Smooth muscle cell (in vitro differentiated cells): ENCODE results near the gene MGA. TPM values are rescaled to one million over a fixed set of nuclear protein-coding genes. Genes with fewer than 3 reads are reported as not detected.
A peak's percentile ranks its signal among the peaks of the same experiment; 100 is the strongest.

Source experiments
- DNase-seq: peaks from one replicate; lab custom pipeline; 2025; ENCODE audit not compliant: unreplicated experiment; lab: John Stamatoyannopoulos, UW
- H2AFZ ChIP-seq: fragments of 200-600 bp; sonication (generic); 2 replicates; pipeline ENCODE4 v1.6.0; 2016; ENCODE audit warnings: antibody characterized with exemption, low read depth, mild to moderate bottlenecking
- H3F3A ChIP-seq: fragments of 200-600 bp; sonication (generic); 2 replicates; pipeline ENCODE4 v1.6.0; 2017; ENCODE audit warnings: antibody characterized with exemption, low read depth
- H3K27ac ChIP-seq: fragments of 200-600 bp; sonication (generic); 2 replicates; pipeline ENCODE4 v1.5.1; 2016; ENCODE audit warnings: low read depth, mild to moderate bottlenecking
- H3K27me3 ChIP-seq: fragments of 200-600 bp; sonication (generic); 2 replicates; pipeline ENCODE4 v1.6.1; 2016; ENCODE audit warnings: low read depth, mild to moderate bottlenecking
- H3K36me3 ChIP-seq: fragments of 200-600 bp; sonication (generic); 2 replicates; pipeline ENCODE4 v1.5.1; 2016; ENCODE audit warnings: low read depth
- H3K4me1 ChIP-seq: fragments of 200-600 bp; sonication (generic); 2 replicates; pipeline ENCODE4 v1.5.1; 2016; ENCODE audit warnings: low read depth
- H3K4me2 ChIP-seq: fragments of 200-600 bp; sonication (generic); 2 replicates; pipeline ENCODE4 v1.6.0; 2016; ENCODE audit warnings: mild to moderate bottlenecking
- H3K4me3 ChIP-seq: fragments of 200-600 bp; sonication (generic); 2 replicates; pipeline ENCODE4 v1.5.1; 2016; ENCODE audit warnings: mild to moderate bottlenecking
- H3K79me2 ChIP-seq: fragments of 200-600 bp; sonication (generic); 2 replicates; pipeline ENCODE4 v1.6.0; 2016; ENCODE audit warnings: low read depth, mild to moderate bottlenecking
- H3K9ac ChIP-seq: fragments of 200-600 bp; sonication (generic); 2 replicates; pipeline ENCODE4 v1.6.0; 2016; ENCODE audit warnings: low read depth
- H3K9me3 ChIP-seq: fragments of 200-600 bp; sonication (generic); replicated peaks from 2 replicates; pipeline ENCODE4 v1.5.1; 2016; ENCODE audit warnings: low read depth
- H4K20me1 ChIP-seq: fragments of 200-600 bp; sonication (generic); 2 replicates; pipeline ENCODE4 v1.6.0; 2016; ENCODE audit warnings: low read depth
- WGBS: methylation state at CpG from one replicate; pipeline ENCODE4 v1.1.7; 2016; ENCODE audit warnings: low lambda C conversion rate; 5-methylcytosine and 5-hydroxymethylcytosine counted together
- polyA plus RNA-seq: library from polyadenylated mRNA; unstranded; fragments of >200 nt; fragmentation: Nextera tagmentation; extraction: Ambion mirVana; gene quantifications from 2 replicates; pipeline ENCODE4 v1.2.1, GENCODE V29; 2016
- total RNA-seq: library from RNA; depleted of rRNA; stranded (reverse); fragments of >200 nt; gene quantifications from 2 replicates; pipeline ENCODE4 v1.2.3, GENCODE V29; 2014
- TF ChIP-seq, protein P1 (sequence below): fragments of 200-600 bp; sonication (generic); IDR thresholded peaks from 2 replicates; pipeline ENCODE4 v1.5.1; 2017; ENCODE audit warnings: borderline replicate concordance, mild to moderate bottlenecking, antibody characterized with exemption; ENCODE audit not compliant: insufficient read depth, poor library complexity, severe bottlenecking

MGA gene
- total and polyA plus RNA-seq, 2 experiments from 2014 or later = 5.5 to 52.9 TPM

DNA sequence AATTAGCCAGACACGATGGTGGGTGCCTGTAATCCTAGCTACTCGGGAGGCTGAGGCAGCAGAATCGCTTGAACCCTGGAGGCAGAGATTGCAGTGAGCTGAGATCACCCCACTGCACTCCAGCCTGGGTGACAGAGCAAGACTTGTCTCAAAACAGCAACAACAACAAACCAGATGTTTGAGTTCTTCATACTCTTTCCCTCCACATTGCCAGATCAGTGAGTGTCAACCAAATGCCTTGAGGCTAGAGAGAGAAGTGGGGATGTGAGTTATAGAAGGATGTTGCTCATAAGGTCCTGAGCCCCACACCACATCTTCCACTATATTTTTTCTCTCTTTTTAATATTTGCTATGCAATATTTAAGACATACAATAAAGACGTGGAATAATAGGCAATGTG is 133.9 kb downstream of the MGA start:
- Histone ChIP-seq H3K4me1 (peaks cover 18% of the 10 kb centered on the region), H3K9me3 (no peaks in the 10 kb centered on the region), H3K4me2 (peak overlapping the region; percentile 1), H3K79me2 (no peaks in the 10 kb centered on the region), H3F3A (no peaks in the 10 kb centered on the region), H3K27ac (peak overlapping the region; percentile 79), H3K36me3 (no peaks in the 10 kb centered on the region), H3K27me3 (no peaks in the 10 kb centered on the region), H2AFZ (no peak overlapping the region), H4K20me1 (peaks cover 88% of the 10 kb centered on the region), H3K9ac (no peak overlapping the region), H3K4me3 (no peak overlapping the region)
- no peak for DNase-seq
- 33% methylated on average over 4 of the region's 4 CpGs for WGBS
- TF ChIP-seq, protein P1, sequence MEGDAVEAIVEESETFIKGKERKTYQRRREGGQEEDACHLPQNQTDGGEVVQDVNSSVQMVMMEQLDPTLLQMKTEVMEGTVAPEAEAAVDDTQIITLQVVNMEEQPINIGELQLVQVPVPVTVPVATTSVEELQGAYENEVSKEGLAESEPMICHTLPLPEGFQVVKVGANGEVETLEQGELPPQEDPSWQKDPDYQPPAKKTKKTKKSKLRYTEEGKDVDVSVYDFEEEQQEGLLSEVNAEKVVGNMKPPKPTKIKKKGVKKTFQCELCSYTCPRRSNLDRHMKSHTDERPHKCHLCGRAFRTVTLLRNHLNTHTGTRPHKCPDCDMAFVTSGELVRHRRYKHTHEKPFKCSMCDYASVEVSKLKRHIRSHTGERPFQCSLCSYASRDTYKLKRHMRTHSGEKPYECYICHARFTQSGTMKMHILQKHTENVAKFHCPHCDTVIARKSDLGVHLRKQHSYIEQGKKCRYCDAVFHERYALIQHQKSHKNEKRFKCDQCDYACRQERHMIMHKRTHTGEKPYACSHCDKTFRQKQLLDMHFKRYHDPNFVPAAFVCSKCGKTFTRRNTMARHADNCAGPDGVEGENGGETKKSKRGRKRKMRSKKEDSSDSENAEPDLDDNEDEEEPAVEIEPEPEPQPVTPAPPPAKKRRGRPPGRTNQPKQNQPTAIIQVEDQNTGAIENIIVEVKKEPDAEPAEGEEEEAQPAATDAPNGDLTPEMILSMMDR = no peak

DNA sequence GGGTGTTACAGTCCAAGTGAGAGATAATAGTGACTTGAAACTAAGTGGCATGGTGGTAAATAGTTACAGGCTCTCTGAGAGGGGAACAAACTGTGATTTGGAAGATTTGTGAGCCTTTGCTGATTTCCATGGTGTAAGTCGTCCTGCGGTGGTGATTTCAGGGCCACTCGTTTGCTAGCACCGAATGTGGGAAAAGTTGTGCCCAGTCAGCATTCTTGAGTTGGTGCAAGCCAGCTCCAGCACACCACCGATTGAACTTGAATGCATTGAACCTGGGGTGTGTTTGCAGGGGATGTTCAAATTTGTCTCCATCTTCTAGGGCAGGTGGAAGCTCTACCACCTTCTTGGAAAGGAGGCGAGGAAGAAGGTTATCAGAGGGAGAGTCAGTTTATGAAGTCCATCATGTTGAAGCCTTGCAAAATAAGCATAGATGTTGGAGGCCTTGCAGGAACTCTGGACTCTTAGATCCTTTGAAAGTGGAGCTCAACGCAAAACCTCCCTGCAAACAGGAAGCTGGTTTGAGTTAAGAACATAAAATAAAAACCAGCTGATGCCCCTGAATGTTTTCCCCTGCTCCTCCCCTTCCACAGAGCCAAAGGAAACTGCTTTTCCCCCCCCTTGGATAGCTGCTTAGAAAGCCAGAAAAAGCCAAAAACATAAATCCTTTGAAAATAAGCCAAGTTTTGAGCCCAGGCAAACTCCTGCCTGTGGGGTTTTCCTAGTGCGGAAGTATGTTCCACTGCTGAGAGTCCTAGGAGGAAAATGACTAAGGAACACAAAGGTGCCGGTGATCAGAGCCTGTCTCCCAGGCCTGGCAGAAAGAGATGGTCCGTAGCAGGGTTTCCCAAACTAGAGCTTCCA is 136.0 kb downstream of the MGA start:
- TF ChIP-seq, protein P1 = no peak
- Histone ChIP-seq H3K4me1 (peaks cover 2% of the 10 kb centered on the region), H3F3A (no peaks in the 10 kb centered on the region), H3K4me2 (peak overlapping the region; percentile 0), H3K36me3 (no peaks in the 10 kb centered on the region), H3K27me3 (no peaks in the 10 kb centered on the region), H4K20me1 (peaks cover 72% of the 10 kb centered on the region), H3K79me2 (no peaks in the 10 kb centered on the region), H3K9me3 (no peaks in the 10 kb centered on the region), H3K9ac (no peak overlapping the region), H3K27ac (peak overlapping the region; percentile 25), H3K4me3 (no peak overlapping the region), H2AFZ (no peak overlapping the region)
- DNase-seq = no peak
- 71% methylated on average over 10 of the region's 10 CpGs for WGBS

DNA sequence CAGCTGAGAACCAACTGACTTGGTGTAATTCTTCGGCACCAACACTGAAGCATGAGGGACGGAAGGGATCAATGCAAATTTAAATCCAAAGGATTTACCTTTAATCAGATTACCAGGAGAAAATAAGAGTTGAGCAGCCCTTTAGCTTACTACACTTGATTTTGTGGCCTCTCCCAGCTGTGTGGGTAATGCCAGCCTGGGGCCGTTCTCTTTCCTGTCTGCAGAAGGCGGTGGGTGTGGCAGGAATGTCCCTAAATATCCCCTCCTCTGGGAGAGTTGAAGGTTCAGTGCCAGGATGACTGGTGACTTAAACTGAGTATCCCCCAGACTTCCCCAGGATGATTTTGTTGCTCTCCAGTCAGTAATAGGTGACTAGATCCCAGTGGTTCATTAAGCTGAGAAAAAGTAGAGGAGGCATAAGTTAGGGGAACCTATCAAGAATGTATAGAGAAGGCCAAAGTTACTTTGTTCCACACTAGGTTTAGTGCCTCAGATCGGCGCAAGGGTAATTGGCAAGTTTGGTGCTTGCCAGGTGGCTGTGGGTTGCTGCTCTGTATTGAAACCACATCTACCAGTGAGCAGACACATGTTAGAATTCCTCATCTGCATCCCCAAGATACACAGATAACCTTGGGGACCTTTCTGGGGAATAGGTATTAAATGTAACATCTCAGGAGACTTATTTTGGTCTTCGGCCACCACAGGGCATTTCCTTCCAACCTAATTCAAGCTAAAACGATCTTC is 137.2 kb downstream of the MGA start:
- Histone ChIP-seq H3K27me3 (no peaks in the 10 kb centered on the region), H3K79me2 (no peaks in the 10 kb centered on the region), H3F3A (no peaks in the 10 kb centered on the region), H3K4me2 (peak overlapping the region; percentile 0), H3K9me3 (no peaks in the 10 kb centered on the region), H2AFZ (no peak overlapping the region), H4K20me1 (peaks cover 63% of the 10 kb centered on the region), H3K9ac (no peak overlapping the region), H3K27ac (no peak overlapping the region), H3K36me3 (no peaks in the 10 kb centered on the region), H3K4me3 (no peak overlapping the region), H3K4me1 (no peaks in the 10 kb centered on the region)
- TF ChIP-seq, protein P1 = no peak
- WGBS = 85% methylated on average over 8 of the region's 8 CpGs
- no peak for DNase-seq
